A549 treated with Hydrocortisone at 1 μM for 4 hours (cell line): Measurements from ENCODE around the gene HOXA5. TPM values are rescaled to one million over a fixed set of nuclear protein-coding genes. Genes with fewer than 3 reads are reported as not detected.

Experiments
- total RNA-seq: library from RNA; stranded (reverse); fragments of 200-300 nt; extraction: Qiagen RNA extraction; gene quantifications from 5 replicates; pipeline ENCODE4 v1.2.3, GENCODE V29; 2022

The HOXA5 gene
- 4.1 to 5.9 TPM (median 4.2 TPM) in 5 replicates for total RNA-seq

DNA sequence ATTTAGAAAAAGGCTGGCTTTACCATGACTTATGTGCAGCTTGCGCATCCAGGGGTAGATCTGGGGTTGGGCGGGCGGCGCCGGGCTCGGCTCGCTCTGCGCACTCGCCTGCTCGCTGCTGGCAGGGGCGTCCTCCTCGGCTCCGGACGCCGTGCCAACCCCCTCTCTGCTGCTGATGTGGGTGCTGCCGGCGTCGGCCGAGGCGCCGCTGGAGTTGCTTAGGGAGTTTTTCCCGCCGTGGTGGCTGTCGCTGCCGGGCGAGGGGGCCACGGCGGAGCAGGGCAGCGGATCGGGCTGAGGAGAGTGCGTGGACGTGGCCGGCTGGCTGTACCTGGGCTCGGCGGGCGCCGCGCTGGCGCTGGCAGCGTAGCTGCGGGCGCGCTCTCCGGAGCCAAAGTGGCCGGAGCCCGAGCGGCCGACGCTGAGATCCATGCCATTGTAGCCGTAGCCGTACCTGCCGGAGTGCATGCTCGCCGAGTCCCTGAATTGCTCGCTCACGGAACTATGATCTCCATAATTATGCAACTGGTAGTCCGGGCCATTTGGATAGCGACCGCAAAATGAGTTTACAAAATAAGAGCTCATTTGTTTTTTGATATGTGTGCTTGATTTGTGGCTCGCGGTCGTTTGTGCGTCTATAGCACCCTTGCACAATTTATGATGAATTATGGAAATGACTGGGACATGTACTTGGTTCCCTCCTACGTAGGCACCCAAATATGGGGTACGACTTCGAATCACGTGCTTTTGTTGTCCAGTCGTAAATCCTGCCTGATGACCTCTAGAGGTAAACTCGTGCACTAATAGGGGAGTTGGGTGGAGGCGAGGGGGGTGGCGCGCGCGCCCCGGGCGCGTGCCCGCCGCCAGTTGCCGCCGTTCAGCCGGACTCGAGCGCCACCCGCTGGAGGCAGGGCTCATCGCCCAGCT is at the start of gene HOXA5:
HOXA5 (minus strand) TSS at position 659 of the 927 bp plus-strand sequence; CDS start at position 585, 74 bp downstream.

DNA sequence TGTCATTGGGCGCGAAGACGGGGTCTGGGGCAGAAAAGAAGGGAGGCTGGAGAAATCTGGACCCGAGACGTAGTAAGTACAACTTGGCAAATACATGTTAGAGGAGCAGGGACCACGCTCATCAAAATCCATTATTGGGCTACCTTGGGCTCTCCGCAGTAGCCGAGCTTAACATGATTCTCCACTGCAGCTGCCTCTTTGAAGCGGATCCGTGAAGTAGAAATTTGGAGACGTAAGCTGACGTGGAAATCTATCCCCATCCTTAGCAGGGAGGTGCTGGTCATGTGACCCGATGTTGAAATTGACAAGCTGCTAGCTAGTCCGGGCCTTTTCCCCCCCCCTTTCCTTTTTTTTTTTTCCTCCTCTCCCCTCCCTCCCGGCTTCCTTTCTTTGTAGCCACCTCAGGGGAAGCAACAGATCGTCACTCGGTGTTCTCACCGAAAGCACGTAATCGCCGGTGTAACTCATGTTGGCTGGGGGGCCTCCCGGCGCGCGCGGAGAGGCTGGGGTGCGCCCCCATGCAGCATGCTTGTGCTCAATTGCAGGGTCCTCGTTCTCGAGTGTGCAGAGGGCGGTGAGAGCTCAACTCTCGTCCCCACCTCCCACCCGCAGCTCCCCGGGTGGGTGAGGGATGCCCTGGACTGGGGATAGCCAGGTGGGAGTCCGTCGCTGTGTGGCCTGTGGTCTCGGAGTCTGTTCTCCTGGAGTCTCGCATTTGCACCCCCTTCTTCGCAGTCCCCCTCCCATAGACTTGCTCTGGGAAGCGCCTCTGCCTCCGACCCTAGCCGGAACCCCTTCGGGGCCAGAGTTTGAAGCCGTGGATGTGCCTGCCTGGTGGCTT is 41.8 kb upstream of the HOXA5 start, which contains the start of gene HOXA11:
HOXA11 (minus strand) TSS at position 220 of the 841 bp plus-strand sequence; CDS start at position 132, 88 bp downstream.

DNA sequence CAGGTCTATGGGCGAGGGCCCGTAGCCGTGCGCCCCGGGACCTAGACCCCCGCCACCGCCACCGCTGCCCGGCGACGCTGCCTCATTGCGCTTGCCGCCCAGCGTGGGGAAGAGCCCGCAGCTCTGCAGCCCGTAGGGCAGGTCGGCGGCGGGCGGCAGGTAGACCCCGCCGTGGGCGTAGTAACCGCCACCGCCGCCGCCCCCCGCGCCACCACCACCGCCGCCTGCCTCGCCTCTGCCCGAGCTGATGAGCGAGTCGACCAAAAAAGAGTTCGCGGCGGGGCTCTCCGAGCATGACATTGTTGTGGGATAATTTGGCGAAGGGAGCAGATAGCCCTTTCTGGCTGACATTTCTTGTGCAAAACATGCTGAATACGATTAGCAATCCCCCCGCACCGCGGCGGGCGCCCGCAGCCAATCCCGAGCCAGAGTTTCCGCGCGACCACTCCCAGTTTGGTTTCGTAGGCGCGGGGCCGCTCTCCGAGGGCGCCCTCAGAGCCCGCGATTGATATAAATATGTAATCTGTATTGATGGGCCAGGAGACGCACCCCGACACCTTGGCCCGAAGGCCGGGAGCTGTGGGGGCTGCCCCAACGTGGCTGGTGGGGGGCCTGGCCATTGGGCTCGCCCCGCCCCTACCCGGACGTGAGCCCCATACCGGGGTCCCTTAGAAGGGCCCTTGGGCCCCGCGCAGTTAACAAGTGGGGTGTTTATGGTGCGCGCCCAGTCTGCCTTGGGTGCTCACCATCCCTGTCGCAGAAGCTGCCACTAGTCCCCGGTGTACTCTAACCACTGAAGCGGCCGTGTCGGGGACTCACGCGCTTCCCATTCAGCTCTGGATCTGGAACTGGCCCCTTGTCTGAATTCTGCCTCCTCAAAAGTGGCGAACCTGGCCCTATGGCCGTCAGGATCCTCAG is 30.7 kb upstream of the HOXA5 start, which contains the start of gene HOXA10:
HOXA10 (minus strand) TSS at position 365 of the 918 bp plus-strand sequence; CDS start at position 351, 14 bp downstream.

DNA sequence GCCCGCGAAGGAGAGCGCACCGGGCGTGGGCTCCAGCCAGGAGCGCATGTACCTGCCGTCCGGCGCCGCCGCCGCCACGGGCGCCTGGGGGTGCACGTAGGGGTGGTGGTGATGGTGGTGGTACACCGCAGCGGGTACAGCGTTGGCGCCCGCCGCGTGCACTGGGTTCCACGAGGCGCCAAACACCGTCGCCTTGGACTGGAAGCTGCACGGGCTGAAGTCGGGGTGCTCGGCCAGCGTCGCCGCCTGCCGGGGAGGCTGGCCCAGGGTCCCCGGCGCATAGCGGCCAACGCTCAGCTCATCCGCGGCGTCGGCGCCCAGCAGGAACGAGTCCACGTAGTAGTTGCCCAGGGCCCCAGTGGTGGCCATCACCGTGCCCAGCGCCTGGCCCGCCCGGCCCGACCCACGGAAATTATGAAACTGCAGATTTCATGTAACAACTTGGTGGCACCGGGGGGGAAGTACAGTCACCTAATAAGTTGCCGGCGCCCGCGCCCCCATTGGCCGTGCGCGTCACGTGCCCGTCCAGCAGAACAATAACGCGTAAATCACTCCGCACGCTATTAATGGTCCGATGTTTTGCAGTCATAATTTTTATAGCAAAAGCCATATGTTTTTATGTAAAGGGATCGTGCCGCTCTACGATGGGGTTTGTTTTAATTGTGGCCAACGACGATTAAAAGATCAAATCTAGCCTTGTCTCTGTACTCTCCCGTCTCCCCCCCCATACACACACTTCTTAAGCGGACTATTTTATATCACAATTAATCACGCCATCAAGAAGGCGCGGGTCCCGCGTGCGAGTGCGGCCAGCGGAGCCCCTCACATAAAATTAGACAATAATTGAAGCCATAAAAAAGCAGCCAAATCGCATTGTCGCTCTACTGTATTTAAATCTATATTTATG is 21.9 kb upstream of the HOXA5 start, which contains the start of gene HOXA9:
HOXA9 (minus strand) TSS at position 449 of the 907 bp plus-strand sequence; CDS start at position 369, 80 bp downstream.

DNA sequence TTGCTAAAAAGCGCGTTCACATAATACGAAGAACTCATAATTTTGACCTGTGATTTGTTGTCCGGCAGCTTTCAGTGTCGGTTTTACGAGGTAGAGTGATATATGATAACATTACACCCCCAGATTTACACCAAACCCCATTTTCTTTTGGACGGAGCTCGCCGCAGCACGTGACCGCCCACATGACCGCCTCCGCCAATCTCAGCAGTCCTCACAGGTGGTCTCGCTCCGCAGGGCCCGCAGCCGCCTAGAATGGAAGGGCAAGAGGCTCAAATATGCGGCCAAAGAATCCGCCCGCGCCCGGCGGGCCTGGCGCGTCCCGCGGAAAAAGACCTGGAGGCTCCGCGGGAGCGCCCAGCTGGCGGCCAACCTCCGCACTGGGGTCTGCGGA is 13.0 kb upstream of the HOXA5 start, which contains the start of gene HOXA7:
HOXA7 (minus strand) TSS at position 168 of the 391 bp plus-strand sequence; CDS start at position 38, 130 bp downstream.

DNA sequence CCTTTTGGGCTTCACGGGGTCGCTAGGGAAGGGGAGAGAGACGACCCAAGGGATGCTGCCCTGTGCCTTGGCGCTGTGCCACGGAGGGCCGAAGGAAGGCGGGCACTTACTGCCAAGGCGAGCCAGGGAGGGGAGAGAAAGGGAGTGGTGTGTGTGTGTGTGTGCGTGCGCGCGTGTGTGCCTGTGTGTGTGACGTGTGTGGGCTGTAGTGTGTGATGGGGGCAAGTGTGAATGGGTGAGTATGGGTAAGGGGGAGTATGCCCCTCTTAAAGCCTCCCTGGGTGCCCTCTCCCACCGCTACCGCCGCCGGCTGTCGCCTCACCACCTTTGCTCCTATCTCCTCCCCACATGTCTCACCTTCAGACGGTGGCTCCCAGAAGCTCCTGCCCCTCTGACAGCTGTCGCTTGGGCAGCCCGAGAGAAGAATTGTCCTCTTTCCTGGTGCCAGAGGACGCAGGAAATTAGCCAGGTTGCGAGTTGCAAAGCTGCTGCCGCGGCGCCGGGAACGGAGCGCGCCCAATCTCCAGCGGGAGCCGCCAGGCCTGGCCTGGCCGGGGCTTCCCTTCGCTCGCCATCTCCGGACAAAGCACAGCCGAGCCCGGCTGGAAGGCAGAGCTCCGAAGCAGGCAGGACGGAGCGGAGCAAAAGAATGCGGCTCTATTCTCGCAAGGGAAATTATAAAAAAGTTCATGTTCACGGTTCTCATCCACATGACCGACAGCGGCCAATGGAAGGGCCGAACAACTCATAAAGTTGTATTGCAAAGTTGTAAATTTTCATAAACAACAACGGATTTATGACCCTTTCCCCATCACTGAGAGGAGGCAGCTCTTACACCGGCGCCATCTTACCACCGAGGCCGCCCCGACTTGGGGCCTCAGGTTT is 8.7 kb upstream of the HOXA5 start, which contains the start of gene HOXA3:
HOXA3 (minus strand) TSS at position 653 of the 885 bp plus-strand sequence. CDS start 41,943 bp downstream, outside the sequence.

DNA sequence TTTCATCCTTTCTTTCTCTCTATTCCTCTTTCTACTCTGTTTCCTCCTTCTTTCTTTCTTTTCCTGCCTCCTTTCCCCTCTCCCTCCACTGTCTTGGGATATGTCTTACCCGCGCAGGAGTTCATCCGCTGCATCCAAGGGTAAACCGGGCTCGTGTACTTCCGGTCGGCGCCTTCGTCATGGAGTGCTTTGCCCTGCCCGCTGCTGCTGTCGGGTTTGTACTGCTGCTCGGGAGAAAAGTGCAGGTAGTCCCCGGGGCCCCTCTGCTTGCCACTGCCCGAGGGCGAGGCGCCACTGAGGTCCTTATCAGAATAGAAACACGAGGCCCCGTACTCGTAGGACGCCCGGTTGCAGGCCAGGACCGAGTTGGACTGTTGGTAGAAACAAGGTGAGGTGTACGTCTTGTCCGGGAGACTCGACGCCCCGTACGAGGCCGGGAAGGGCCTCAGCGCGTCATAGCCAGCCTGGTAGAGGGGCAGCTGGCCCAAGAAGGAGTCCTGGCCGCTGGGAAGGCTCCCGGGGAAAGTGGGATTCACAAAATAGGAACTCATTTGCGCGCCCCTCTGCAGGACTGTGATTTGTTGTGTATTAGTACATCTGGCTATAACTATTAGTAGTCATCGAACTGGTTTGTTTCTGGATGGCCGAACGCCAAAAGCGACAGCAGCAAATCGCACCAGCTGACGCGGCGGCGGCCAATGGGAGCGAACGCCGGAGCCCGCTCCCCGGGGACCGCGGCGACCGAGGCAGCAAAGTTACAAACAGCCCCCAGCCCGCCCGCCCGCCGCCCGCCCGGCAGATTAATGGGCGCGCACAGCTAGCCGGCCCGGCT is 3.9 kb upstream of the HOXA5 start, which contains the start of gene HOXA6:
HOXA6 (minus strand) TSS at position 576 of the 832 bp plus-strand sequence; CDS start at position 551, 25 bp downstream.

DNA sequence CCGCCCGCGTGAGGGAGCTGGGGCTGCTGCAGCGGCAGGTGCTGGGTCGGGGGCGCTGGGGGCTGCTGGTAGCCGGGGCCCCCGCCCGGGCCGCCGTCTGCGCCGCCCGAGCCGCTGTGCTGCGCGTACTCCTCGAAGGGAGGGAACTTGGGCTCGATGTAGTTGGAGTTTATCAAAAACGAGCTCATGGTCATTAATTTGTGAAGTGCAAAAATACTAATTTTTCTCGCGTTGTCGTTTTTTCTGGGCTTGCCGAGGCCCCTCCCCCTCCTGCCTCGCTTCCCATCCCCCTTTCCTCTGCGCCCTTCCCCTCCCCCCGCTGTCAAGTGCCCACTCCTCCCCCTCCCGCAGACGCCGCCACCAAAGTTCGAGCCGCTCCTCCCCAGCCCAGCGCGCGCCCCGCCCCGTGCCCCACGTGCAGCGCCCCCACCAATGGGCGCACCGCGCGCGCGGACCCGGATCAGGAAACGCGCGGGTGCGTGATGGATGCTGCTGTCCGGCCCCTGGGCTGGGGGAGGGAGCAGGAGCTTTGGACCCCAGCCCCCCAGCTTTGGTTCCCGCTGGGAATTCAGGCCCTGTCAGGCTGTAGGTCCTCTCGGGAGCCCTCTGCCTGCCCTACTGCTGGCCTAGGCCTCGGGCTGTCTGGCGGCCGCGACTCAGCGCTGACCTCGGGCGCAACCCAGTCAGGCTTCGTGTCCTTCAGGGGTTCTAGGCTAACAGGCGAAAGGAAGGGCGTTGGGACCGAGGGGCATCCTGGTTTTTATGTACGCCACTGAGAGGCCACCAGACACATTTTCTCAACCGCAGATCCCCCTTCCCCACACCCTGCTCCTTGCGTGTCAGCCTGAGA is 12.7 kb downstream of the HOXA5 start, which contains the start of gene HOXA4:
HOXA4 (minus strand) TSS at position 218 of the 850 bp plus-strand sequence; CDS start at position 194, 24 bp downstream.

DNA sequence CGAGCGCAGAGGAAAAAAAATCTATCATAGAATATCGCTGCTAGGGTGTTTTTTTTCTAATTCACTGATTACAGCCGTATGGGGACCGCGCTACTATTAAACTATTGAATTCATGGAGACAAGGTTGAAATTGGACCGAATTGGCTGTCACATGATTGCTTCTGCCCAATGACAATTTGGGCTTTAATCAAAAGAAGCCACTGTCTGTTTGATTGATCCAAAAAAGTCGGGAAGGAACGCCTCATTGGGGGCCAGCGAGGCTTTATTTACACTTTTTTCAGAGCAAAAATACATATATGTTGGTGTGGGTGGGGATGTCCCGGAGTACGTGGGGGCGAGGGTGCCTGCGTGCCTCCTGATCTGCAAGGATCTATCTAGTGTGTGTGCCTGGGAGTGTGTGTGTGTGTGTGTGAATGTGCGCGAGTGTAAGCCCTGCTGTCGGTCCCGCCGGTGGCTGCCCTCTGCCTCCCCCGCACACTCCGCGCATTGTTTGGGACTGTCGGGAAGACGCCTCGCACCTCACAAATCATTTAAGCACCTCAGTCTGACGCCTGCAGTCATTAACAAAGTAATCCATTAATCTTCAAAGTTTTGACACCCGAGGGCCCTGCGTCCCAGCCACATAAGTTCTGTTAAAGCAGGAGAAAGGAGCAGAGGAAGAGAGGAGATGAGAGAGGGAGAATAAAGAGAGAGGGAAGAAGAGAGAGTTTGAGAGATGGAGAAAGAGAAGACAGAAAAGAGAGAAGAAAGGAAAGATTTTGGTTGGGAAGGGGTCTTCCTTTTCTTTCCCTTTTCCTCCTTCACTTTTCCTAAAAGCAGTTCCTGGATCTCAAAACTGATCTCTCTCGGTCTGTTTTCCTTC is 40.7 kb downstream of the HOXA5 start, which contains the start of gene HOXA2:
HOXA2 (minus strand) TSS at position 103 of the 862 bp plus-strand sequence. CDS start 183 bp downstream, outside the sequence.

DNA sequence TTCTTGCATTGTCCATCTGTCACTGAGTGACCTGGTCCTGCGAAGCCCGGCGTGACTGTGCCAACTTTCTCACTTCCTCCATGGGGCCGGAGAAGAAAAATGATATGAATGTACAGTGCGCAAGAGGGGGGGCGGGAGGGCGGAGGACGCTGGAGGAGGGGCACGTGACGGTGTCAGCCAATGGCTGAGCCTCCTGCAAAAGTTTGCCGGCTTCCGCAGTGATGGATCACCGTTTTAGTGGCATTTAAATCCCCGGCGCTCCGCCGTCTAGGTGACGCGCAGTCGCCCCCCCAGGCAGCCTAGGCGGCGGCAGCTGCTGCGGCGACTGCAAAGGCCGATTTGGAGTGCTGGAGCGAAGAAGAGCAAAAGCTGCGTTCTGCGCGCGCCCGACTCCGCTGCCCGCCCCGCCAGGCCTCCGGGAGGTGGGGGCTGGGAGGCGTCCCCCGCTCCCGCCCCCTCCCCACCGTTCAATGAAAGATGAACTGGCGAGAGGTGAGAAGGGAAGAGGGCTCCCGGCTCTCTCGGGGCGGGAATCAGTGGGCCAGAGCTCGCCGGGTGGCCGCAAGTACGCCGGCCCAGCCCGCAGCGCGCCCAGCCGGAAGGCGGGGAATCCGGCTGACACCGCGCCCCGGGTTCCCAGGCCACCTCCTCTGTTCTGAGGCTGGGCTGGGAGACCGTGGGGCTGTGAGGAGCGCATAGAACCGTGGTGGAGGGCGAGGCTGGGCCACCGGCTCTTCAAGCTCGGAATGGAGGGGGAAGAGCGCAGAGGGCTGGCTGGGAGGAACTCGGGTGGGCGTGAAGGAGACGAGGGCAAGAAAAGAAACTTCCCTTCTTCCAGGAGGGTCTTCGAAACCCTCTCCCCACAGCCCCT is 47.3 kb downstream of the HOXA5 start, which contains the start of gene HOXA1:
HOXA1 (minus strand) TSS at position 104 of the 871 bp plus-strand sequence; CDS start at position 16, 88 bp downstream.

